GM23338 (cell line): ENCODE measurements around the gene PDSS1. TPM values are rescaled to one million over a fixed set of nuclear protein-coding genes. Genes with fewer than 3 reads are reported as not detected.

Experiments used
- ATAC-seq: fragments of 200-7000 bp; cut with Tn5 transposase; 3 replicates; pipeline ENCODE4 v1.9.1; 2020
- DNase-seq: peaks from one replicate; pipeline ENCODE4 v3.0.0-alpha.2; 2015; ENCODE audit warnings: low spot score
- H2AFZ ChIP-seq: fragments of 200-600 bp; sonication (generic); 2 replicates; pipeline ENCODE4 v1.8.0; 2016; ENCODE audit warnings: antibody characterized with exemption, mild to moderate bottlenecking, moderate library complexity
- H3F3A ChIP-seq: fragments of 200-600 bp; sonication (generic); replicated peaks from 2 replicates; pipeline ENCODE4 v1.8.0; 2017; ENCODE audit warnings: antibody characterized with exemption, mixed run types, low read depth
- H3K27ac ChIP-seq: fragments of 200-600 bp; sonication (generic); 2 replicates; pipeline ENCODE4 v1.6.1; 2016; ENCODE audit warnings: low read depth
- H3K27me3 ChIP-seq: fragments of 200-600 bp; sonication (generic); 2 replicates; pipeline ENCODE4 v1.8.0; 2016; ENCODE audit warnings: mild to moderate bottlenecking, mixed run types, moderate library complexity; ENCODE audit not compliant: insufficient read depth
- H3K36me3 ChIP-seq: fragments of 200-600 bp; sonication (generic); 2 replicates; pipeline ENCODE4 v1.8.0; 2016; ENCODE audit warnings: mild to moderate bottlenecking; ENCODE audit not compliant: insufficient read depth
- H3K4me1 ChIP-seq: fragments of 200-600 bp; sonication (generic); 2 replicates; pipeline ENCODE4 v1.8.0; 2016; ENCODE audit warnings: mild to moderate bottlenecking, moderate library complexity; ENCODE audit not compliant: insufficient read depth
- H3K4me2 ChIP-seq: fragments of 200-600 bp; sonication (generic); 2 replicates; pipeline ENCODE4 v1.7.1; 2017; ENCODE audit warnings: mixed run types
- H3K4me3 ChIP-seq: fragments of 200-600 bp; sonication (generic); 2 replicates; pipeline ENCODE4 v1.6.1; 2016; ENCODE audit warnings: mixed run types
- H3K79me2 ChIP-seq: fragments of 200-600 bp; sonication (generic); replicated peaks from 2 replicates; pipeline ENCODE4 v1.8.0; 2017; ENCODE audit warnings: mild to moderate bottlenecking; ENCODE audit not compliant: insufficient read depth
- H3K9me2 ChIP-seq: fragments of 200-600 bp; sonication (generic); 2 replicates; pipeline ENCODE4 v1.8.0; 2017; ENCODE audit not compliant: insufficient read depth
- H4K20me1 ChIP-seq: fragments of 200-600 bp; sonication (generic); replicated peaks from 2 replicates; pipeline ENCODE4 v1.8.0; 2017; ENCODE audit warnings: mild to moderate bottlenecking; ENCODE audit not compliant: insufficient read depth
- H3K27ac Mint-ChIP-seq: 2 replicates; pipeline ENCODE4 v1.8.0; 2020; ENCODE audit warnings: inconsistent platforms, mild to moderate bottlenecking, moderate library complexity, mixed read lengths
- H3K27me3 Mint-ChIP-seq: 3 replicates; pipeline ENCODE4 v1.8.0; 2022; ENCODE audit warnings: low read depth, mild to moderate bottlenecking, moderate library complexity, mixed read lengths, inconsistent platforms; ENCODE audit not compliant: insufficient read depth, poor library complexity
- H3K36me3 Mint-ChIP-seq: 3 replicates; pipeline ENCODE4 v1.8.0; 2021; ENCODE audit warnings: low read depth, mild to moderate bottlenecking, inconsistent platforms, moderate library complexity, mixed read lengths
- H3K4me1 Mint-ChIP-seq: 3 replicates; pipeline ENCODE4 v1.8.0; 2020; ENCODE audit warnings: mild to moderate bottlenecking, inconsistent platforms, mixed read lengths
- H3K4me3 Mint-ChIP-seq: 3 replicates; pipeline ENCODE4 v1.8.0; 2021; ENCODE audit warnings: moderate library complexity, mild to moderate bottlenecking, inconsistent platforms, mixed read lengths
- H3K9me3 Mint-ChIP-seq: 3 replicates; pipeline ENCODE4 v1.8.0; 2020; ENCODE audit warnings: moderate library complexity, mild to moderate bottlenecking, inconsistent platforms, mixed read lengths
- CREB1 ChIP-seq: fragments of 250-450 bp; sonication (Bioruptor Pico); IDR thresholded peaks from 2 replicates; pipeline ENCODE4 v1.5.0; 2020; ENCODE audit warnings: low read depth, mild to moderate bottlenecking, moderate library complexity
- EZH2 ChIP-seq: fragments of 200-600 bp; sonication (generic); IDR thresholded peaks from one replicate; pipeline ENCODE4 v1.8.0; 2017; ENCODE audit warnings: antibody characterized with exemption, mild to moderate bottlenecking, low read depth; ENCODE audit not compliant: unreplicated experiment
- EZH2phosphoT487 ChIP-seq: fragments of 200-600 bp; sonication (generic); IDR thresholded peaks from one replicate; pipeline ENCODE4 v1.8.1; 2018; ENCODE audit warnings: antibody characterized with exemption; ENCODE audit not compliant: unreplicated experiment
- JUNB ChIP-seq: IDR thresholded peaks from one replicate; pipeline ENCODE4 v1.6.1; 2016; ENCODE audit warnings: antibody characterized with exemption; ENCODE audit not compliant: unreplicated experiment
- NANOG ChIP-seq: IDR thresholded peaks from 2 replicates; pipeline ENCODE4 v1.6.1; 2016; ENCODE audit warnings: antibody characterized with exemption, borderline replicate concordance
- REST ChIP-seq: IDR thresholded peaks from one replicate; pipeline ENCODE4 v1.6.1; 2018; ENCODE audit warnings: antibody characterized with exemption; ENCODE audit not compliant: unreplicated experiment
- STAT1 ChIP-seq: IDR thresholded peaks from one replicate; pipeline ENCODE4 v1.6.1; 2016; ENCODE audit warnings: antibody characterized with exemption; ENCODE audit not compliant: unreplicated experiment
- ZNF331 ChIP-seq: fragments of 250-450 bp; sonication (Bioruptor Pico); IDR thresholded peaks from 2 replicates; pipeline ENCODE4 v1.5.0; 2020; ENCODE audit warnings: low read depth, mild to moderate bottlenecking, moderate library complexity
- polyA plus RNA-seq: library from polyadenylated mRNA; unstranded; fragments of >200 nt; fragmentation: Nextera tagmentation; extraction: Ambion mirVana; gene quantifications from 2 replicates; pipeline ENCODE4 v1.2.1, GENCODE V29; 2016
- total RNA-seq: library from RNA; depleted of rRNA; stranded (reverse); fragments of >200 nt; shearing (Covaris generic); gene quantifications from 2 replicates; pipeline ENCODE4 v1.2.3, GENCODE V29; 2014
- TF ChIP-seq, protein P1 (sequence below), 2 experiments: fragments of 200-600 bp in 1 of 2; sonication (generic) in 1 of 2; conservative IDR thresholded peaks; 2 replicates each; pipeline versions ENCODE4 v1.5.1 to v1.6.1; 2016 to 2017; ENCODE audit warnings: antibody characterized with exemption in 2 of 2, low read depth in 2 of 2, mild to moderate bottlenecking in 2 of 2, moderate library complexity in 1 of 2
- TF ChIP-seq, protein P2 (sequence below): IDR thresholded peaks from 2 replicates; pipeline ENCODE4 v1.6.1; 2016; ENCODE audit warnings: antibody characterized with exemption

Gene PDSS1
- total and polyA plus RNA-seq, 2 experiments from 2014 or later, result 21.5 to 26.2 TPM

DNA sequence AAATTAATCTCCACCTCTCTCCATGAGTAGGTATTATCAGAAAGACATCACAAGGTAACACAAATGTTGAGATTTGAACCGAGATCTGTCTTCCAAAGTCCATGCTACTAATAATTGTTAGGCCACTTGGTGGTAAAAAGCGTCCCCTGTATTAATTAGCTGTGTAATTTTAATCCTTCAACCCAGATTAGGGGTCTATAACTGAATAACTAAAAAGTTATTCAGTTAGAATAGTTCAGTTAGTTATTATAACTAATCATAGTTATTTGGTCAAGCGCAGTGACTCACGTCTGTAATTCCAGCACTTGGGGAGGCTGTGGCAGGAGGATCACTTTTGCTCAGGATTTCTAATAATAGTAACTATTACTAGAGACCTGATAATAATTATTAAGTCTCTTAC lies 5.6 kb downstream of the PDSS1 start:
- peaks cover 3% of the 10 kb centered on the region; the same call in 2 of the 3 replicates for H3K9me3 Mint-ChIP-seq
- ATAC-seq (no peak), DNase-seq (no peak)
- Histone ChIP-seq H3K4me3 (no peak overlapping the region), H2AFZ (no peak overlapping the region), H3K27me3 (no peaks in the 10 kb centered on the region), H3K4me2 (no peak overlapping the region), H3K9me2 (no peaks in the 10 kb centered on the region), H3K27ac (no peak overlapping the region), H3K79me2 (peaks cover 55% of the 10 kb centered on the region), H4K20me1 (peaks cover 12% of the 10 kb centered on the region; the same call in 1 of the 2 replicates), H3K4me1 (peaks cover 5% of the 10 kb centered on the region; the same call in 1 of the 2 replicates), H3K36me3 (peaks cover 19% of the 10 kb centered on the region), H3F3A (no peaks in the 10 kb centered on the region)
- peaks cover 4% of the 10 kb centered on the region for H3K4me1 Mint-ChIP-seq
- H3K36me3 Mint-ChIP-seq, result peaks cover 74% of the 10 kb centered on the region
- no peak for TF ChIP-seq EZH2phosphoT487
- TF ChIP-seq ZNF331, result no peak
- TF ChIP-seq EZH2, result no peak
- TF ChIP-seq CREB1 (CRISPR knock-in tag), result no peak
- TF ChIP-seq, protein P1, sequence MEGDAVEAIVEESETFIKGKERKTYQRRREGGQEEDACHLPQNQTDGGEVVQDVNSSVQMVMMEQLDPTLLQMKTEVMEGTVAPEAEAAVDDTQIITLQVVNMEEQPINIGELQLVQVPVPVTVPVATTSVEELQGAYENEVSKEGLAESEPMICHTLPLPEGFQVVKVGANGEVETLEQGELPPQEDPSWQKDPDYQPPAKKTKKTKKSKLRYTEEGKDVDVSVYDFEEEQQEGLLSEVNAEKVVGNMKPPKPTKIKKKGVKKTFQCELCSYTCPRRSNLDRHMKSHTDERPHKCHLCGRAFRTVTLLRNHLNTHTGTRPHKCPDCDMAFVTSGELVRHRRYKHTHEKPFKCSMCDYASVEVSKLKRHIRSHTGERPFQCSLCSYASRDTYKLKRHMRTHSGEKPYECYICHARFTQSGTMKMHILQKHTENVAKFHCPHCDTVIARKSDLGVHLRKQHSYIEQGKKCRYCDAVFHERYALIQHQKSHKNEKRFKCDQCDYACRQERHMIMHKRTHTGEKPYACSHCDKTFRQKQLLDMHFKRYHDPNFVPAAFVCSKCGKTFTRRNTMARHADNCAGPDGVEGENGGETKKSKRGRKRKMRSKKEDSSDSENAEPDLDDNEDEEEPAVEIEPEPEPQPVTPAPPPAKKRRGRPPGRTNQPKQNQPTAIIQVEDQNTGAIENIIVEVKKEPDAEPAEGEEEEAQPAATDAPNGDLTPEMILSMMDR (conservative IDR thresholded peaks at IDR 0.05; ENCODE audit: low read depth in 2 of 2), result no peak
- no peak for TF ChIP-seq STAT1
- TF ChIP-seq, protein P2, sequence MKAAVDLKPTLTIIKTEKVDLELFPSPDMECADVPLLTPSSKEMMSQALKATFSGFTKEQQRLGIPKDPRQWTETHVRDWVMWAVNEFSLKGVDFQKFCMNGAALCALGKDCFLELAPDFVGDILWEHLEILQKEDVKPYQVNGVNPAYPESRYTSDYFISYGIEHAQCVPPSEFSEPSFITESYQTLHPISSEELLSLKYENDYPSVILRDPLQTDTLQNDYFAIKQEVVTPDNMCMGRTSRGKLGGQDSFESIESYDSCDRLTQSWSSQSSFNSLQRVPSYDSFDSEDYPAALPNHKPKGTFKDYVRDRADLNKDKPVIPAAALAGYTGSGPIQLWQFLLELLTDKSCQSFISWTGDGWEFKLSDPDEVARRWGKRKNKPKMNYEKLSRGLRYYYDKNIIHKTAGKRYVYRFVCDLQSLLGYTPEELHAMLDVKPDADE, result no peak
- TF ChIP-seq JUNB, result no peak
- no peak for TF ChIP-seq NANOG
- no peak for TF ChIP-seq REST
- H3K27ac Mint-ChIP-seq, result no peak overlapping the region
- H3K27me3 Mint-ChIP-seq, result peaks cover 6% of the 10 kb centered on the region
- H3K4me3 Mint-ChIP-seq, result no peak overlapping the region
